PC-9 (cell line): ENCODE data around the gene SBF2. TPM values are rescaled to one million over a fixed set of nuclear protein-coding genes. Genes with fewer than 3 reads are reported as not detected.

ENCODE experiments used
- BruUV-seq: library from RNA; stranded (reverse); fragments of 400-500 nt; replicated peaks from 2 replicates; lab custom pipeline; 2021; lab: Mats Ljungman, UMichigan
- CTCF ChIA-PET: fragments of 300-600 bp; sonication (Branson Sonifier 250); formaldehyde crosslinking; loops from one replicate; lab custom pipeline; 2022; ENCODE audit warnings: antibody characterized with exemption; lab: Charles Lee
- POLR2A ChIA-PET: fragments of 300-600 bp; sonication (Branson Sonifier 250); formaldehyde crosslinking; loops from one replicate; lab custom pipeline; 2022; ENCODE audit warnings: antibody characterized with exemption; ENCODE audit not compliant: unreplicated experiment; lab: Charles Lee
- DNase-seq, 2 experiments: peaks; one replicate each; pipeline versions ENCODE4 v3.0.0 to v3.0.0-alpha.2; 2015 to 2022; ENCODE audit warnings: mixed read lengths in 1 of 2
- H2AFZ ChIP-seq: fragments of 200-600 bp; sonication (generic); 2 replicates; pipeline ENCODE4 v1.8.1; 2017; ENCODE audit warnings: antibody characterized with exemption
- H3F3A ChIP-seq: fragments of 200-600 bp; sonication (generic); 2 replicates; pipeline ENCODE4 v1.8.1; 2017; ENCODE audit warnings: antibody characterized with exemption, mild to moderate bottlenecking, low read depth; ENCODE audit not compliant: insufficient read depth
- H3K27ac ChIP-seq: fragments of 200-600 bp; sonication (generic); 2 replicates; pipeline ENCODE4 v1.6.1; 2016; ENCODE audit warnings: mixed run types
- H3K27me3 ChIP-seq: fragments of 200-600 bp; sonication (generic); 2 replicates; pipeline ENCODE4 v1.6.1; 2016; ENCODE audit warnings: low read depth, mixed run types; ENCODE audit not compliant: insufficient read depth
- H3K36me3 ChIP-seq: fragments of 200-600 bp; sonication (generic); 2 replicates; pipeline ENCODE4 v1.6.1; 2016; ENCODE audit warnings: low read depth, mixed run types
- H3K4me1 ChIP-seq: fragments of 200-600 bp; sonication (generic); replicated peaks from 2 replicates; pipeline ENCODE4 v1.6.1; 2016; ENCODE audit warnings: mixed run types; ENCODE audit not compliant: insufficient read depth
- H3K4me2 ChIP-seq: fragments of 200-600 bp; sonication (generic); 2 replicates; pipeline ENCODE4 v1.6.1; 2017; ENCODE audit warnings: mixed run types
- H3K4me3 ChIP-seq: fragments of 200-600 bp; sonication (generic); 2 replicates; pipeline ENCODE4 v1.6.1; 2016; ENCODE audit warnings: mixed run types
- H3K79me2 ChIP-seq: fragments of 200-600 bp; sonication (generic); 2 replicates; pipeline ENCODE4 v1.6.1; 2017; ENCODE audit warnings: low read depth, mixed run types
- H3K9me2 ChIP-seq: fragments of 200-600 bp; sonication (generic); 2 replicates; pipeline ENCODE4 v1.8.1; 2017; ENCODE audit warnings: mild to moderate bottlenecking; ENCODE audit not compliant: insufficient read depth
- H3K9me3 ChIP-seq: fragments of 200-600 bp; sonication (generic); 2 replicates; pipeline ENCODE4 v1.8.1; 2016; ENCODE audit warnings: low read depth; ENCODE audit not compliant: insufficient read depth
- H4K20me1 ChIP-seq: fragments of 200-600 bp; sonication (generic); 2 replicates; pipeline ENCODE4 v1.8.1; 2017; ENCODE audit not compliant: insufficient read depth
- CTCF ChIP-seq: fragments of 200-600 bp; sonication (generic); conservative IDR thresholded peaks from 2 replicates; pipeline ENCODE4 v1.6.1; 2017; ENCODE audit warnings: mixed run types, antibody characterized with exemption, mild to moderate bottlenecking, moderate library complexity
- EZH2 ChIP-seq: fragments of 200-600 bp; sonication (generic); IDR thresholded peaks from 2 replicates; pipeline ENCODE4 v1.8.0; 2017; ENCODE audit warnings: antibody characterized with exemption, low read depth
- intact Hi-C: fragments of 100-400 bp; cut with micrococcal nuclease; formaldehyde crosslinking; loops from one replicate; pipeline ENCODE4 v1.10.0; 2022; ENCODE audit not compliant: unreplicated experiment
- total RNA-seq: library from RNA; stranded (reverse); gene quantifications from 2 replicates; pipeline ENCODE4 v1.2.3, GENCODE V29; 2021

SBF2 gene
- total RNA-seq, 1 experiment from 2014 or later = 18.6 TPM

GRCh38 chr11:10075141-10075540 is 218.9 kb downstream of the SBF2 start:
- ChIA-PET POLR2A (no interaction called here), CTCF (no interaction called here)
- H2AFZ ChIP-seq = no peak overlapping the region
- H3K79me2 ChIP-seq = no peaks in the 10 kb centered on the region
- H3K4me2 ChIP-seq = no peak overlapping the region
- H3K27ac ChIP-seq = no peak overlapping the region
- no peaks in the 10 kb centered on the region for H3K36me3 ChIP-seq
- H3K9me2 ChIP-seq = no peaks in the 10 kb centered on the region
- DNase-seq = no peak
- H4K20me1 ChIP-seq = no peaks in the 10 kb centered on the region
- H3F3A ChIP-seq = no peaks in the 10 kb centered on the region
- TF ChIP-seq EZH2 (no peak), CTCF (no peak)
- no peaks in the 10 kb centered on the region for H3K27me3 ChIP-seq
- no peak overlapping the region for H3K4me3 ChIP-seq
- no peaks in the 10 kb centered on the region for H3K9me3 ChIP-seq
- BruUV-seq = no TSS peak
- intact Hi-C loops = no loop called here
- no peaks in the 10 kb centered on the region for H3K4me1 ChIP-seq

GRCh38 chr11:10072841-10073240 is 221.2 kb downstream of the SBF2 start:
- CTCF ChIA-PET = no interaction called here
- BruUV-seq = no TSS peak
- no peak overlapping the region for H3K4me3 ChIP-seq
- TF ChIP-seq CTCF (no peak), EZH2 (no peak)
- DNase-seq = no peak
- no peaks in the 10 kb centered on the region for H4K20me1 ChIP-seq
- H3K9me2 ChIP-seq = no peaks in the 10 kb centered on the region
- H3K27me3 ChIP-seq = no peaks in the 10 kb centered on the region
- H3K36me3 ChIP-seq = no peaks in the 10 kb centered on the region
- intact Hi-C loops = no loop called here
- no peak overlapping the region for H3K27ac ChIP-seq
- POLR2A ChIA-PET = no interaction called here
- no peaks in the 10 kb centered on the region for H3K9me3 ChIP-seq
- H3K4me2 ChIP-seq = no peak overlapping the region
- H3K79me2 ChIP-seq = no peaks in the 10 kb centered on the region
- no peaks in the 10 kb centered on the region for H3F3A ChIP-seq
- no peak overlapping the region for H2AFZ ChIP-seq
- H3K4me1 ChIP-seq = no peaks in the 10 kb centered on the region

- Histone ChIP-seq H3K9me3 (no peaks in the 10 kb centered on the region), H3K4me3 (no peak overlapping the region), H3K4me1 (no peaks in the 10 kb centered on the region), H3K27me3 (no peaks in the 10 kb centered on the region), H3K27ac (no peak overlapping the region), H3K4me2 (no peak overlapping the region), H4K20me1 (no peaks in the 10 kb centered on the region), H2AFZ (no peak overlapping the region), H3F3A (no peaks in the 10 kb centered on the region), H3K79me2 (no peaks in the 10 kb centered on the region), H3K9me2 (no peaks in the 10 kb centered on the region), H3K36me3 (no peaks in the 10 kb centered on the region)
- ChIA-PET CTCF (no interaction called here), POLR2A (no interaction called here)
- TF ChIP-seq CTCF (no peak), EZH2 (no peak)
- BruUV-seq = no TSS peak
- intact Hi-C loops = no loop called here
- DNase-seq = no peak
These were observed 221.9 kb downstream of the SBF2 start for GRCh38 chr11:10072142-10072541.
